HepG2 (cell line): Measurements from ENCODE around the gene EXOC6B. TPM values are rescaled to one million over a fixed set of nuclear protein-coding genes. Genes with fewer than 3 reads are reported as not detected.

Source experiments
- AGO2 ChIP-seq: fragments of 200-400 bp; formaldehyde crosslinking; optimal IDR thresholded peaks from 2 replicates; pipeline ENCODE3; 2017; ENCODE audit warnings: mild to moderate bottlenecking, low read depth, low read length, moderate library complexity
- CBX1 ChIP-seq: IDR thresholded peaks from one replicate; pipeline ENCODE4 v1.6.1; 2016; ENCODE audit warnings: antibody characterized with exemption, low read depth
- CC2D1A ChIP-seq: sonication (generic); formaldehyde crosslinking; IDR thresholded peaks from 2 replicates; pipeline ENCODE4 v1.8.1; 2023; ENCODE audit warnings: mild to moderate bottlenecking, missing genetic modification reagents
- DRAP1 ChIP-seq: IDR thresholded peaks from 2 replicates; pipeline ENCODE4 v1.6.1; 2016; ENCODE audit warnings: missing genetic modification reagents, missing compliant biosample characterization
- FLYWCH1 ChIP-seq: sonication (generic); formaldehyde crosslinking; IDR thresholded peaks from 2 replicates; pipeline ENCODE4 v1.8.1; 2023; ENCODE audit warnings: mild to moderate bottlenecking, missing genetic modification reagents
- HHEX ChIP-seq: IDR thresholded peaks from 2 replicates; pipeline ENCODE4 v1.6.1; 2016; ENCODE audit warnings: control low read depth
- NFIC ChIP-seq: IDR thresholded peaks from 2 replicates; pipeline ENCODE4 v1.6.1; 2012; ENCODE audit warnings: mild to moderate bottlenecking, low read length, inconsistent platforms
- NFKB2 ChIP-seq: sonication (generic); formaldehyde crosslinking; IDR thresholded peaks from 2 replicates; pipeline ENCODE4 v1.4.0; 2020; ENCODE audit warnings: missing genetic modification reagents, borderline replicate concordance
- NONO ChIP-seq, 2 experiments: fragments of 450-650 bp in 1 of 2; sonication (generic) in 1 of 2; formaldehyde crosslinking in 1 of 2; IDR thresholded peaks in 1 of 2; conservative IDR thresholded peaks in 1 of 2; 2 replicates each; pipeline versions ENCODE4 v1.6.1 to v1.8.0; 2017 to 2022; ENCODE audit warnings: mild to moderate bottlenecking in 1 of 2, missing genetic modification reagents in 1 of 2, moderate library complexity in 1 of 2
- PRDM4 ChIP-seq: sonication (generic); formaldehyde crosslinking; IDR thresholded peaks from 2 replicates; pipeline ENCODE4 v1.9.0; 2021; ENCODE audit warnings: missing genetic modification reagents, borderline replicate concordance
- REL ChIP-seq: sonication (generic); formaldehyde crosslinking; conservative IDR thresholded peaks from 2 replicates; pipeline ENCODE4 v1.8.0; 2022; ENCODE audit warnings: mild to moderate bottlenecking, missing genetic modification reagents, moderate library complexity
- REXO4 ChIP-seq: sonication (generic); formaldehyde crosslinking; IDR thresholded peaks from 2 replicates; pipeline ENCODE4 v1.8.0; 2022; ENCODE audit warnings: missing genetic modification reagents, mild to moderate bottlenecking, borderline replicate concordance
- SALL1 ChIP-seq: sonication (generic); formaldehyde crosslinking; IDR thresholded peaks from 2 replicates; pipeline ENCODE4 v1.8.0; 2022; ENCODE audit warnings: mild to moderate bottlenecking, missing genetic modification reagents
- SOX13 ChIP-seq, 3 experiments: fragments of 450-650 bp in 1 of 3; sonication (generic) in 1 of 3; formaldehyde crosslinking in 1 of 3; IDR thresholded peaks in 2 of 3; conservative IDR thresholded peaks in 1 of 3; 2 replicates each; pipeline versions ENCODE4 v1.5.0 to v1.6.1; 2016 to 2020; ENCODE audit warnings: antibody characterized with exemption in 1 of 3, mild to moderate bottlenecking in 1 of 3, missing compliant biosample characterization in 1 of 3, missing genetic modification reagents in 1 of 3, moderate library complexity in 1 of 3
- SUZ12 ChIP-seq: fragments of 150-350 bp; IDR thresholded peaks from 2 replicates; pipeline ENCODE4 v1.6.1; 2014; ENCODE audit warnings: low read depth, low read length
- ZHX2 ChIP-seq, 2 experiments: sonication (generic) in 1 of 2; formaldehyde crosslinking in 1 of 2; IDR thresholded peaks; 2 replicates each; pipeline versions ENCODE4 v1.6.1 to v1.9.0; 2014 to 2022; ENCODE audit warnings: antibody characterized with exemption in 1 of 2, borderline replicate concordance in 1 of 2, inconsistent platforms in 1 of 2, low read depth in 1 of 2, missing genetic modification reagents in 1 of 2
- ZNF143 ChIP-seq: sonication (generic); formaldehyde crosslinking; IDR thresholded peaks from 2 replicates; pipeline ENCODE4 v1.4.0; 2020; ENCODE audit warnings: missing genetic modification reagents
- ZNF256 ChIP-seq: sonication (generic); formaldehyde crosslinking; conservative IDR thresholded peaks from 2 replicates; pipeline ENCODE4 v1.4.0; 2020; ENCODE audit warnings: missing genetic modification reagents
- ZNF441 ChIP-seq: sonication (generic); formaldehyde crosslinking; IDR thresholded peaks from 2 replicates; pipeline ENCODE4 v1.7.0; 2021; ENCODE audit warnings: missing genetic modification reagents, borderline replicate concordance
- ZNF850 ChIP-seq: sonication (generic); formaldehyde crosslinking; conservative IDR thresholded peaks from 2 replicates; pipeline ENCODE4 v1.9.0; 2021; ENCODE audit warnings: mild to moderate bottlenecking, missing genetic modification reagents
- ZNF883 ChIP-seq: sonication (generic); formaldehyde crosslinking; IDR thresholded peaks from 2 replicates; pipeline ENCODE4 v1.5.1; 2020; ENCODE audit warnings: mild to moderate bottlenecking, missing genetic modification reagents; ENCODE audit errors: not compliant biosample characterization
- polyA plus RNA-seq, 8 experiments: library from polyadenylated mRNA; depleted of rRNA in 3 of 8; stranded (reverse) in 7 of 8; unstranded in 1 of 8; fragments of >200 nt; fragmentation: Illumina TruSeq in 4 of 8; extraction: Trizol in 4 of 8; gene quantifications; 2 replicates each; pipeline versions ENCODE4 v1.2.1 to v1.2.3, GENCODE V29; 2011 to 2016; ENCODE audit warnings: low read depth in 4 of 8, missing spikeins in 1 of 8, mixed read lengths in 1 of 8; ENCODE audit not compliant: insufficient read depth in 1 of 8
- total RNA-seq, 5 experiments: library from RNA; depleted of rRNA; stranded (reverse); fragments of >200 nt; fragmentation: Illumina TruSeq; extraction: Trizol; gene quantifications; 2 replicates each; pipeline ENCODE4 v1.2.3, GENCODE V29; 2016; ENCODE audit warnings: low read depth in 1 of 5

The EXOC6B gene
- total and polyA plus RNA-seq, 2 of the 13 experiments (the other 11 are each of a cell fraction or from before 2014, with no cell fraction given): 9.1 to 15.9 TPM

GRCh38 chr2:72757177-72757775 lies 68.6 kb downstream of the EXOC6B start (continued):
- no peak for TF ChIP-seq PRDM4
- TF ChIP-seq ZNF143 (CRISPR knock-in tag): no peak
- TF ChIP-seq ZNF850 (CRISPR knock-in tag): no peak
- no peak for TF ChIP-seq AGO2
- peak; percentile 41; the same call in 1 of the 2 replicates for TF ChIP-seq HHEX (CRISPR knock-in tag)
- no peak for TF ChIP-seq ZNF256 (CRISPR knock-in tag)
- no peak for TF ChIP-seq ZNF441 (CRISPR knock-in tag)
- no peak for TF ChIP-seq REL (CRISPR knock-in tag)
- TF ChIP-seq NONO (IDR thresholded peaks at IDR 0.05): no peak
- 0 out of 2 replicates have a peak, but pooled peaks have one; percentile 43 for TF ChIP-seq NONO (CRISPR knock-in tag; conservative IDR thresholded peaks at IDR 0.05)
- no peak for TF ChIP-seq CBX1
- no peak for TF ChIP-seq SUZ12
- TF ChIP-seq NFKB2 (CRISPR knock-in tag): no peak
- TF ChIP-seq ZNF883 (CRISPR knock-in tag): no peak
- TF ChIP-seq SOX13 (IDR thresholded peaks at IDR 0.05): peak; percentile 74; the same call in 1 of the 2 replicates
- peak; percentile 95 to 98; a peak in 3 of 4 replicates for TF ChIP-seq SOX13 (CRISPR knock-in tag; conservative IDR thresholded peaks at IDR 0.05 in 1 of 2, IDR thresholded peaks at IDR 0.05 in 1 of 2)
- peak; percentile 84 for TF ChIP-seq ZHX2 (IDR thresholded peaks at IDR 0.05; ENCODE audit: low read depth)
- no peak for TF ChIP-seq ZHX2 (CRISPR knock-in tag; IDR thresholded peaks at IDR 0.05; ENCODE audit: borderline replicate concordance)
- TF ChIP-seq CC2D1A (CRISPR knock-in tag): no peak
- TF ChIP-seq DRAP1 (CRISPR knock-in tag): peak; percentile 12; the same call in 1 of the 2 replicates
- TF ChIP-seq NFIC: peak; percentile 65; the same call in 1 of the 2 replicates
- no peak for TF ChIP-seq REXO4 (CRISPR knock-in tag)
- peak; percentile 57; the same call in 1 of the 2 replicates for TF ChIP-seq SALL1 (CRISPR knock-in tag)
- TF ChIP-seq FLYWCH1 (CRISPR knock-in tag): no peak
